Measurements from ENCODE around the gene FLNB.

- TF ChIP-seq CTCF (IDR thresholded peaks at IDR 0.05; ENCODE audit: insufficient read depth, low read depth, low read length) (no peak), EZH2 (IDR thresholded peaks at IDR 0.05; ENCODE audit: insufficient read depth, low read length) (no peak)
Observed at GRCh38 chr3:58180940-58181587, 172.8 kb downstream of the FLNB start.
